HG02885 (cell line): ENCODE data around the gene WDR41.
A peak's percentile ranks its signal among the peaks of the same experiment; 100 is the strongest.
"Not testable (repeated sequence)": the region's sequence is repeated elsewhere in the genome, so short reads cannot be mapped to it uniquely, and the experiment has no call there.

Source experiments
- ATAC-seq: cut with Tn5 transposase; IDR thresholded peaks from one replicate; pipeline ENCODE4 v1.9.1; 2021; ENCODE audit warnings: mild to moderate bottlenecking; ENCODE audit not compliant: unreplicated experiment, poor library complexity

The WDR41 gene, protein sequence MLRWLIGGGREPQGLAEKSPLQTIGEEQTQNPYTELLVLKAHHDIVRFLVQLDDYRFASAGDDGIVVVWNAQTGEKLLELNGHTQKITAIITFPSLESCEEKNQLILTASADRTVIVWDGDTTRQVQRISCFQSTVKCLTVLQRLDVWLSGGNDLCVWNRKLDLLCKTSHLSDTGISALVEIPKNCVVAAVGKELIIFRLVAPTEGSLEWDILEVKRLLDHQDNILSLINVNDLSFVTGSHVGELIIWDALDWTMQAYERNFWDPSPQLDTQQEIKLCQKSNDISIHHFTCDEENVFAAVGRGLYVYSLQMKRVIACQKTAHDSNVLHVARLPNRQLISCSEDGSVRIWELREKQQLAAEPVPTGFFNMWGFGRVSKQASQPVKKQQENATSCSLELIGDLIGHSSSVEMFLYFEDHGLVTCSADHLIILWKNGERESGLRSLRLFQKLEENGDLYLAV

GRCh38 chr5:77491783-77492652, at the start of gene WDR41:
Gene WDR41 (minus strand): TSS chr5:77492316. CDS start chr5:77492220, 96 bp downstream.
- ATAC-seq: peak; percentile 92

GRCh38 chr5:77531297-77531696, 39.2 kb upstream of the WDR41 start:
- no peak for ATAC-seq

GRCh38 chr5:77518304-77518703, 26.2 kb upstream of the WDR41 start:
- ATAC-seq: no peak

DNA sequence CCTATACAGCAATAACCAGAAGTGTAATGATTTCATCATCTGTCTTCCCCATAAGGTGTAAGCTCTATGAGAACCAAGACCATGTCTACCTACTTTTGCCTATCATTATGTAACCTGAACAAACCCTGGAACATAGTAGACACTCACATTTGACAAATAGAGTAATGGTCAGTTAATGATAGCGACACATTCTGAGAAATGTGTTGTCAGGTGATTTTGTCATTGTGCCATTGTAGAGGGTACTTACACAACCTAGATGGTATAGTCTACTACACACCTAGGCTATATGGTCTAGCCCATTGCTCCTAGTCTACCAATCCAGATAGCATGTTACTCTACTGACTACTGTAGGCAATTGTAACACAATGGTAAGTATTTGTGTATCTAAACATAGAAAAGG, 22.3 kb upstream of the WDR41 start:
- no peak for ATAC-seq

- no peak for ATAC-seq
Observed at GRCh38 chr5:77513321-77513720, 21.2 kb upstream of the WDR41 start.

DNA sequence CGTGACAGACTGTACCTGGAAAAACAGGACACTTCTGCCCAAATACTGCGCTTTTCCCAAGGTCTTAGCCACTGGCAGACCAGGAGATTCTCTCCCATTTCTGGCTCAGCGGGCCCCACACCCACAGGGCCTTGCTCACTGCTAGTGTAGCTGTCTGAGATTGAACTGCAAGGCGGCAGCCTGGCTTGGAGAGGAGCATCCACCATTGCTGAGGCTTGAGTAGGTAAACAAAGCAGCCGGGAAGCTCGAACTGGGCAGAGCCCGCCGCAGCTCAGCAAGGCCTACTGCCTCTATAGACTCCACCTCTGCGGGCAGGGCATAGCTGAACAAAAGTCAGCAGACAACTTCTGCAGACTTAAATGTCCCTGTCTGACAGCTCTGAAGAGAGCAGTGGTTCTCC, 9.0 kb upstream of the WDR41 start:
- ATAC-seq: not testable (repeated sequence)

DNA sequence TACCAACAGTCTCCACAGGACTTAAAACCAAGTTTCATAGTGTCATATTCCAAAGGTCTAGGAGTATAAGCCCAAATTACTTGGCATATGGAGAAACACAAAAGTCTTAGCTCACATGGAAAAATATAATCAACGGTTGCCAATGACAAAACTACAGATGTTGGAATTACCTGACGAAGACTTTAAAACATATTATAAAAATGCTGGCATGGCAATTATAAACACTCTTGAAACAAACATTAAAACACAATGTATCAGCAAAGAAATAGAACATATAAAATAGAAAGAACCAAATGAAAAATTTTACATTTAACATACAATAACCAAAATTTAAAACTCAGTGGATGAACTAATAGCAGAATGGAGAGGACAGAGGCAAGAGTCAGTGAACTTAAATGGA, 7.9 kb upstream of the WDR41 start:
- ATAC-seq: no peak

DNA sequence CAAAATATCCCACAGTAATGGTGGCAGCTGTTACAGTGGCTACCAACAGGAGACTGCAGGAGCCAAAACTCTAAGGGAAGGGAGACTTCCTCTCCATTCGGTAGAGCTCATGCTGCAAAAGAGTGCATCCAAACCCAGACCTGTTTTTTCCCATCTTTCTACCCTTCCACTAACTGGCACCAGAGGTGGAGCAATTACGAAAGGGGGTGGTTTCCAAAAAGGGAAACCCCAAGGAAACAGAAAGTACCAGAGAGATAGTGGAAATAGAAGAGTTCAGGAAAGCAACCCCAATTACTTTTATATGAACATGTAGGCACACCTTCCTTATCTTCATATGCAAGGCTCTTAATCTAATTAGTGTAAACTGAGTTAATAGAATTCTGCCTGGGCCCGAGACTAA, 7.3 kb upstream of the WDR41 start:
- ATAC-seq: no peak

- no peak for ATAC-seq
Observed at GRCh38 chr5:77498952-77499351, 6.8 kb upstream of the WDR41 start.

- ATAC-seq: no peak
Observed at GRCh38 chr5:77494935-77495334, 2.8 kb upstream of the WDR41 start.

GRCh38 chr5:77492653-77493000, 511 bp upstream of the WDR41 start:
- ATAC-seq: no peak

DNA sequence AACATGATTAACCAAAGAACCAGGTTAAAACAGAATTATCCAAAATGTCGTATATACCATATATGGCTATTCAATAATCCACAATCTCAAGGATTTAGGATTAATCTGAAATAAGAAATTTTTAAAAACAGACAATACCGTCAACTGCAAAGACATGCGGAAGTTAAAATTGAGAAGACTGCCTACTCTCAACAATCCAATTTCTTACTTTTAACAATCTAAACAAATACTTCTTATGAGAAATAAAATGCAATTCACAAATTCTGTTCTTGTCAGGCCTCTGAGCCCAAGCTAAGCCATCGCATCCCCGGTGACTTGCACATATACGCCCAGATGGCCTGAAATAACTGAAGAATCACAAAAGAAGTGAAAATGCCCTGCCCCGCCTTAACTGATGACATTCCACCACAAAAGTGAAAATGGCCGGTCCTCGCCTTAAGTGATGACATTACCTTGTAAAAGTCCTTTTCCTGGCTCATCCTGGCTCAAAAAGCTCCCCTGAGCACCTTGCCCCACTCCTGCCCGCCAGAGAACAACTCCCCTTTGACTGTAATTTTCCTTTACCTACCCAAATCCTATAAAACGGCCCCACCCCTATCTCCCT, 1.3 kb downstream of the WDR41 start:
- not testable (repeated sequence) for ATAC-seq

DNA sequence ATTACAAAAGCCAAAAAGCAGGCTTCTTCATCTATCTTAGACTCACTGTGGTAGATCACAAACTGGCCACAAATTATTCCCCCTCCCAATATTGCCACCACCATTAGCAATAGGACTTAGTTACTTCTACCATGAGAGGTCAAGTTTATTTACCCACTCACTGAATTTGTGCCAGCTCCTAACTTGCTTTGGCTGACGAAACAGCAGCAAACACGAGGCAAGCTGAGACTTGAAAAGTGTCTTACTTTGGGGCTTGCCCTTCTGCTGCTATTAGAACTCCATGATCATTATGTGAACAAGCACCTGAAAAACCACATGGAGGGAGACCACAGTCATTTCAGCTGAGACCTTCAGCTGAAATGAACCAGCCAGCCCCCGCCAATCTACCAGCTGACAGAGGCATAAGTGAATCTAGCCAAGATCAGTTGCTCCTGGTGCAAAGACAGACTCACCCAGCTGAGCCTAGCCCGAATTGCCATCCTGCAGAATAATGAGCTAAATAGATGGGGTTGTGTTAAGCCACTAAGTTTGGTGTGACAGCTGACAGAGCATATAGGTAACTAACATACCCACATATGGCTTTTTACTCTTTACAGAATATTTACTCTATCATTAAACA, 5.7 kb downstream of the WDR41 start:
- ATAC-seq: no peak

GRCh38 chr5:77483682-77484081, 8.4 kb downstream of the WDR41 start:
- no peak for ATAC-seq

- ATAC-seq: not testable (repeated sequence)
Observed at GRCh38 chr5:77475041-77475440, 17.1 kb downstream of the WDR41 start.

DNA sequence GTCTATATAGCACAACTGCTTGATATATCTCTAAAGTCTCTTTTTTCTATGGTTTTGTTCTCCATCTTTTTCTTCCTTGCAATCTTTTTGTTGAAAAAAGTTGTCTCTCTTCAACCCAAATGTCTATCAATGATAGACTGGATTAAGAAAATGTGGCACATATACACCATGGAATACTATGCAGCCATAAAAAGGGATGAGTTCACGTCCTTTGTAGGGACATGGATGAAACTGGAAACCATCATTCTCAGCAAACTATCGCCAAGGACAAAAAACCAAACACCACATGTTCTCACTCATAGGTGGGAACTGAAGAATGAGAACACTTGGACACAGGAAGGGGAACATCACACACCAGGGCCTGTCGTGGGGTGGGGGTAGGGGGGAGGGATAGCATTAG, 23.2 kb downstream of the WDR41 start:
- ATAC-seq: not testable (repeated sequence)

- ATAC-seq: no peak
Observed at GRCh38 chr5:77463905-77464304, 28.2 kb downstream of the WDR41 start.

DNA sequence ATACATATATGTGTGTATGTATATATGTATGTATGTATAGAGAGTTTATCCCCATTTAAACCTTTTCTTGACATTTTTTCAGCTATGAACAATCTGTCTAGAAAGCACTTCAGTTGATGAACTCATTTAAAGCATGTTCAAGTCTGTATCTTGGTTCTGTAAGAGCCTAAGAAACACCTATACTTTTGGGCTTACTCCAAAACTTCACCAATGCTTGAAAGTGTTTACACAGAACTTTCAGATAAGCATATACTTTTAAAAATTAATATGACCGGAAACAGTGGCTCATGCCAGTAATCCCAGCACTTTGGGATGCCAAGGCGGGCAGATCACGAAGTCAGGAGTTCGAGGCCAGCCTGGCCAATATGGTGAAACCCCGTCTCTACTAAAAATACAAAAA, 30.8 kb downstream of the WDR41 start:
- no peak for ATAC-seq

- no peak for ATAC-seq
Observed at GRCh38 chr5:77454123-77454522, 38.0 kb downstream of the WDR41 start.

- no peak for ATAC-seq
Observed at GRCh38 chr5:77452351-77452750, 39.8 kb downstream of the WDR41 start.

DNA sequence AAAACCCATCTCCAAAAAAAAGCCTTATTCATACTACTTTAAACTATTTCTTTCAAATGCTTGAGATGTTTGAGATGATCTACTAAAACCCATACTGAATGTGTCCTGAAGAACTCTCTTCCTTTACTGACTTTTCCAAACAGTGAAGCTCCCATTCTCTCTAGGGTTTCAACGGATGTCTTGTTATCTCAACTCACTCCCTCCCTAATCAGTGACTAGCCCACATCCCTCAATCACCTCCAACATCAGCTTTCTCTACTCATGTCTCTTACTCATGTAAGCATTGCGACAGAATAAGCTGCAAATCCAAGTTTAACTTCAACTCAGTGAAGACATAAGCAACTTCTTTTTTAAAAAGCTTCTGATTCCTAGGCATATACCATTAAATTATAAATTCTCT, 42.1 kb downstream of the WDR41 start:
- ATAC-seq: no peak
